HTR-8/SVneo (cell line): ENCODE results near the gene SH3BGR.
A peak's percentile ranks its signal among the peaks of the same experiment; 100 is the strongest.
"Not testable (repeated sequence)": the region's sequence is repeated elsewhere in the genome, so short reads cannot be mapped to it uniquely, and the experiment has no call there.

Source experiments
- DNase-seq: peaks from one replicate; pipeline ENCODE4 v3.0.0; 2011; ENCODE audit warnings: low spot score, mixed read lengths; ENCODE audit not compliant: insufficient read length
- FAIRE-seq: peaks from 2 replicates; lab custom pipeline; 2011; peaks lifted over from hg19 to GRCh38; lab: Jason Lieb, UNC

Gene SH3BGR

DNA sequence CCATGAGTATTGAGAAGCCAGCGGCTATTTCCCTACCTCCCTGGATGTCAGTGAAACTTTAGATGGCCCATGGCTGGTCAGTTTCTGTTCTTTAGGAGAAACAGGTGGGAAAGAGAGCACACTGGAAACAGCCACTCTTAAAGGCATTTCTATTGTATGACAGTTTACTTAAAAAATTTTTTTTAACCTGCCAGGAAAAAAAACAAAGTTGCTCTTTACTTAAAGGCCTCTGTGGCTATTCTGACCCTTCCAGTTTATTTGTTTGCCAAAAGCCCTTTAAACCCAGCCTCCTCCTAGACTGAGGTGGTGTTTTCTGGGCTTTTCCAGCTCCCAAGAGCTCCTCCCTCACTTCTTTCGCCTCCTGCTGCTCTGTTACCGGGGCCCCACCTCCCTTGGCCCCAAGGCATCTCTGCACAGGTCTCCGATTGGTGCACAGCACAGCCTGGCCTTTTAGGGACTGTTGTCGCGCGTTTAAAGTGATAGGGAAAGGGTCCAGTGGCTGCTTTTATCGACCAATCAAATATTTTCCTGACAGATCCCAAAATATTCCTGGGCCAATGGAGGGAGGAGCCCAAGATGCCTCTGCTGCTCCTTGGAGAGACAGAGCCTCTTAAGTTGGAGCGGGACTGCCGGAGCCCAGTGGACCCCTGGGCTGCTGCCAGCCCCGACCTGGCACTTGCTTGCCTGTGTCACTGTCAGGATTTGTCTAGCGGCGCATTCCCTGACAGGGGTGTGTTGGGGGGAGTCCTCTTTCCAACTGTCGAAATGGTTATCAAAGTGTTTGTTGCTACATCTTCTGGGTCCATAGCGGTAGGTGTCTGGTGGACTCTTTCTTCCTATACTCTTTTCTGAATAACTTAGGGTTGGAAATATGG lies at the start of gene SH3BGR:
TSS of gene SH3BGR (plus strand) at position 639 of the 875 bp plus-strand sequence. CDS start at position 766, 127 bp downstream.
- FAIRE-seq (no peak), DNase-seq (no peak)

DNA sequence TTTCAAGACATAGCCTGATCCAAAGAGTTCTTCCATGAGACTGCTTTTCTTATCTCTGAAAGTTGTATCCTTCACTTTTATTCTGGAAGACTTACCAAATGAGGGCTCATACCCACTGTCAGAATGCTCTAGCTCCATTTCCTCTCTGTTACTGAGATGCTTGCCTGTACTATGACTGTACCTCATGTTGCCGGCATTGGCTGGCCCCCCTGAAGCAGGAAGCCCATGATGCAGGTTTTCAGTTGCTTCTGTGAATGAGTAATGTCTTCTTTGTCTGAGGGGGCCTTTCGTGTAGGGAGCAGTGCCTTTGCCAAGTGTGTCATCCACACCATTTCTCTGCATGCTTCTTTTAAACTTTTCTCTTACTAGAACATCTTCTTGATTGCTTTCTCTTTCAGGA lies 45.7 kb upstream of the SH3BGR start:
- DNase-seq (no peak), FAIRE-seq (no peak)

DNA sequence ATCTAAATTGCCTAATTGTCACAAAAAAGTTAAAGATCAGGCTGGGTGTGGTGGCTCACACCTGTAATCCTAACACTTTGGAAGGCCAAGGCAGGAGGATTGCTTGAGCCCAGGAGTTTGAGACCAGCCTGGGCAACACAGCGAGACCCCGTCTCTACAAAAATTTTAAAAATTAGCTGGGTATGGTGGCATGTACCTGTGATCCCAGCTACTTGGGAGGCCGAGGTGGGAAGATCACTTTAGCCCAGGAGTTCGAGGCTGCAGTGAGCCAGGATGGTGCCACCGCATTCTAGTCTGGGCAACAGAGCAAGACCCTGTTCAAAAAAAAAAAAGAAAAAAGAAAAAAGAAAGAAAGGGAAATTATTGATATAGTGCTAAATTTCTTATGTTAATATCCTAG lies 32.6 kb upstream of the SH3BGR start:
- FAIRE-seq, DNase-seq: not testable (repeated sequence)

DNA sequence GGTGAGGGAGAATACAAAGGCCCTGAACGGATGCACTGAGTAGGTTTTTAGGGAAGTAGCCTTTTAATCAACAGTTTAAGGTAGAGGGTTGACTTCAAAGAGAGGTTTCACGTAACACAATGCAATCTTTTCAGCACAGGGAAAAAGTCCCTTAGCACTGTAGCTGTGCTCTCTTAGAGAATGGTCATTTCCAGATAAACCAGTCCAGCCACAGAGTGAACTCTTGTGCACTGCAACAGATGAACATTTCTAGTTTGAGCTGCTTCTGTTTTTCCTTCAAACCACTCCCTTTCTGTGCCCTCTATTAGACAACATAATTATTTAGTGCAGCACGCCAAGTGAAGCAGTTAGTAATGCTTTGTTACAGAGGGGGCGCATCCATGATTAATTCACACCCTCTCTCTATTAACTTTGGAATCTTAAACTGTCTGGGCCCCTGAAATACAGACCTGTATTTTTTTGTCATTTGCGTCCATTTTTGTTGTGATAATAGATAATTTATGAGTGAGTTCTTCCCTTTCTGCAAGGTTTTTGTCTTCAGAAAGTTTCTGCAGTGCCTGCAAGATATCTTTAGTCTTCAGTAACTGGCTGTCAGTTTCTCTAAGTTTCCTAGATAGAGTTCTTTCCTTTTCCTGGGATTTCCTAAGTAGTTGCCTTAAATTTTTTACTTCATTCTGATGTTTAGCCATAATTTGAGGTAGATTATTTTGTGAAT lies 29.1 kb upstream of the SH3BGR start:
- DNase-seq = no peak
- FAIRE-seq = no peak

DNA sequence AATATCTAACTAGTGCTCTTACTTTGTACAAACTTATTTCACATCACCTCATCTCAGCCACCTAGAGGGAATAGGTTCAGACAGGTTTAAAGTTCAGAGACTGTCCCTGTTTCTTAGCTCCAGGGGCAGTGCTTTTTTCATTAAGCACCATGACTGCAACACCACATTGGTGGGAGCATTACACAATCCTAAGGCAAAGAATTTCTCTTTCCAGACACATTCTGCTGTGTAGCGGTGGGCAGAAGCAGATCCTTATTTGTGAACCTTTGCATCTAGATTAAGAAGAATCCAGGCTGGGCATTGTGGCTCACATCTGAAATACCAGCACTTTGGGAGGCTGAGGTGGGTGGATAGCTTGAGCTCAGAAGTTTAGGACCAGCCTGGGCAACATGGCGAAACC lies 22.3 kb upstream of the SH3BGR start:
- FAIRE-seq (no peak), DNase-seq (no peak)

DNA sequence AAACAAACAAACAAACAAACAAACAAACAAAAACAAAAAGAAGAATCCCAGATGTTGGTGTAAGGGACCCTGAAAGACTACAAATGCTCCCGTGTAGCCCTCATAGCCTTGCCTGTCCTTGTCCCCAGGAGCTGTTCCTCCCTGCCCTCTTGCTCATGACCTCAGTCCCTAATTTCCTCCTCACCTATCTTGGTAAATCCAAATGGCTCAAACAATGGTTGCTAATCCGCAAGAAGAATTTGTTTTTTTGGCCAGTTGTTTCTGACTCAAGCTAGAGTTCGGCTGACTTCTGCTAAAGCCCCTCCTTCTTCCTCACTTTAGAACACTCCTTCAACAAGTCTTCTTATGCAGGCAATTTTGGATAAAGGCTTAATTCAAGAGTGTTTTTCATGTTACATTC lies 21.8 kb upstream of the SH3BGR start:
- DNase-seq = no peak
- no peak for FAIRE-seq

DNA sequence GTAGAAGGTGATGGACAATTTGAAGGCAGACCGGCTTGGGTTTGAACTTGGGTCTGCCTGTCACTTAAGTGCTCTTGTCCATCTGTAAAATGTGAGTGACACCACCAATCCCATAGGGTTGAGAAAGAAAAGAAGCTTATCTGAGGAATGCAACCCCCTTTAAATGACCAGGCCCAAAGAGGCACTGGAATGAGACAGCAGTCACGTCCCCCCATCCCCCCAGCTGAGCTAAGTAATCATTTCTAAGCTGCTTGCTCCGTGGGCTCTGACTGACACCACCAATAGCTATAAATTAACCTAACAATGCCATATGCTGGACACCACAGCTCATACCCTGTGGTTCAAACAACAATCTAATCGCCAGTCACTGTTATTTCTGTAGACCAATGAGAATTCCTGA lies 21.3 kb upstream of the SH3BGR start:
- DNase-seq = no peak
- no peak for FAIRE-seq

- FAIRE-seq (no peak), DNase-seq (no peak)
Measured at GRCh38 chr21:39430954-39431353, 20.8 kb upstream of the SH3BGR start.

GRCh38 chr21:39434950-39435349 lies 16.8 kb upstream of the SH3BGR start:
- DNase-seq (no peak), FAIRE-seq (no peak)

DNA sequence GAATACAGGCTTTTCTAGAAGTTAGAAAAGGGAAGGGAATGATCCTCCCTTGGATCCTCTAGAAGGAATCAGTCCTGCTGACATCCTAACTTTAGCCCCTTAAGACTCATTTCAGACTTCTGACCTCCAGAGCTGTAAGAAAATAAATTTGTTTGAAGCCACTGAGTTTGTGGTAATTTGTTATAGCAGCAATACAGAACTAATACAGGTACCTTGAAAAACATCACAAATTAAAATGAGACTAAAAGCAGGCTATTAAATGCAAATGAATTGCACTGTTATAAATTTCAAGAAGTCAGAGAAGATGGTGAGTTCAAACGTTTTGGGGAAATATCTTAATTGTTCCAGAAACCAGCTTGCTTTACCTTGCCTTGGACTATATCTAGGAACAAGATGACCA lies 12.5 kb upstream of the SH3BGR start:
- FAIRE-seq (no peak), DNase-seq (no peak)

DNA sequence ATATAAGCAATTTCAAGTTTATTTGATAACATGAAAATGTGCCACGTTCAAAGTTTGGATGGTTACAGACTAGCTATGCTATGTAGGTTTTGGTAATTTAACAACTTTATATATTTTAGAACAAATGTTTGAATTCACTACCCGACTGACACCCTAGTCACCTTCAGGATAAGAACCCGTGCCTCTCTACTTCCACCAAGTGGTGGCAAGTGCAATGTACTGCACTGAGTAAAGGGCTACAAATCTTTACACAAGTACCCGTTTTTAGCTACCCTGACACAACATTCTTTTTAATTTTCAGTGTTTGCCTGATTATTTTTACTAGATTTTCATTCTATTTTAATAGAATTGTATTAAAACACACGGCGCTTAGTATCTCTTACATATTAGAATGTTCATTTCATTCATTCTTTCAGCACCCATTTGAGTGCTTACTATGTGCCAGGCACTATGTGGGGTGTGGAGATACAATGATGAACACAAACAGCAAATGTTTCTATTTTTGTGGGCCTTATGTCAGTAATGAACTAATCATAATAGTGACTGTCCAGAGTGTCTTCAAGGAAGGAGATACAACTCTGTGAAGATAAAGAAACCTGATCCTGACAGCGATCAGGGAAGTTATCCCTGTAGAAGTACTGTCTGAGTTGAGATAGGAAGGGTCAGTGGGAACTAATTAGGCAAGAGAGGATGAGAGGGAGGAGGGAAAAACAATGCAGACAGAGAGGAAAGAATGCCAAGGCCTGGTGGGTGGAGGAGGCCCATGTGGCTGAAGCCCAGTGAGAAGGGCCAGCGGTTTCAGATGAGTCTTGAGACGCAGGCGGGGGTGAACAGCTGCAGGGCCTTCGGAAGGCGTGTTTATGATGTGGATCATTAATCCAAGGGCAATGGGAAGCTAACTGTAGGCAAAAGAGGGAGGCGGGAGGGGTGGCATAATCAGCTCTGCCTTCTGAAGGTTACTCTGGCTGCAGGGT lies 10.0 kb upstream of the SH3BGR start:
- FAIRE-seq = no peak
- peak; percentile 42 for DNase-seq

DNA sequence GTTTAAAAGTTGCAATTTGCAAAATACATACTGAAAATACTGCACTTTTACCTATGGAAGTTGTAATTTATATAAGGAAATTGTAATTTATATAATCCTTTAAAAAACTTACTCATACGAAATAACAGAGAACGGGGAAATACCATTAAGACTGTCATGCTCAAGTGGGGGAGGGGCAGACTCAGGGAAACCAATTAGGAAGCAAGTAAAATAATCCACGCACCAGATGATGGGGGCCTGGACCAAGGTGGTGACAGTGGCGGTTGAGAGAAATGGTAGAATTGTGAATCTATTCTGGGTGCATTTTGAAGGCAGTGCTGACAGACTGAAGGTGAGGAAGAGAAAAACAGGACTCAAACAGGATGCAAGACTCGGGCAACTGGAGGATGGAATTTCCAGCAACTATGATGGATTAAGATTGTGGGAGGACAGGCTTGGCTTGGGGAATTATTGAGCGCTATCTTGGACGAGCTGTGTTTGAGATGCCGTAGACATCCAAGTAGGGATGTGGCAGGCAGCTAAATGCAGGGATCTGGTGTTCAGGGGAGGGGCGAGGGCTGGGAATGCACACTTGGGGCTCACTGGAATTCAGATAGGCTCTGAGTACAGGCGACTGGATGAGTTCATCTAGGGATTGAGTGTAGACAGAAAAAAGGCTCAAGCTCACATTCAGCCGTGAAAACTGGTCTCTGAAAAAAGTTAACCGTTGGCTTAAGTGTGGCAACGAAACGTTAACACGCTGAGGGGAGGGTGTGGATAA lies 7.2 kb upstream of the SH3BGR start:
- FAIRE-seq (no peak), DNase-seq (peak; percentile 44)

- DNase-seq = peak; percentile 93
- peak; percentile 91 for FAIRE-seq
Measured at GRCh38 chr21:39445321-39446269, 6.2 kb upstream of the SH3BGR start, which contains the start of gene LCA5L. TSS of gene LCA5L (minus strand) at chr21:39445778. CDS start at chr21:39428493, 17,285 bp downstream.

DNA sequence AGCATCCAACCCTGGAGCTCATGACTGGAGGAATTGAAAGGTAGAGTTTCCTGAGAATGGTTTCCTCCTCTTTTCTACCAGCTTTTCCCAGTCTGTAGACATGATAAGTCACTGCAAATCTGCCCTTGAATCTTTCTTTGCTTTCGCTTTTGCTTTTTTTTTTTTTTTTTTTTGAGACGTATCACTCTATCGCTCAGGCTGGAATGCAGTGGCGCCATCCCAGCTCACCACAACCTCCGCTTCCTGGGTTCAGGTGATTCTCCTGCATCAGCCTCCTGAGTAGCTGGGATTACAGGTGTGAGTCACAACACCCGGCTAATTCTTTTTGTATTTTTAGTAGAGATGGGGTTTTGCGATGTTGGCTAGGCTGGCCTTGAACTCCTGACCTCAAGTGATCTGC lies 4.5 kb upstream of the SH3BGR start:
- no peak for DNase-seq
- no peak for FAIRE-seq

GRCh38 chr21:39452207-39452969 lies 618 bp downstream of the SH3BGR start:
- DNase-seq = no peak
- no peak for FAIRE-seq

GRCh38 chr21:39452970-39453342 lies 1.2 kb downstream of the SH3BGR start:
- DNase-seq = no peak
- FAIRE-seq = no peak

- FAIRE-seq (no peak), DNase-seq (no peak)
Measured at GRCh38 chr21:39453571-39454179, 1.9 kb downstream of the SH3BGR start.
